Loucy (cell line): ENCODE data around the gene KRT86.

Experiments
- EZH2phosphoT487 ChIP-seq: fragments of 200-600 bp; IDR thresholded peaks from 2 replicates; pipeline ENCODE4 v1.6.1; 2018; ENCODE audit warnings: antibody characterized with exemption, mild to moderate bottlenecking, moderate library complexity, borderline replicate concordance
- TF ChIP-seq, protein P1 (sequence below): fragments of 200-600 bp; sonication (generic); conservative IDR thresholded peaks from 2 replicates; pipeline ENCODE4 v1.5.1; 2014; ENCODE audit warnings: mild to moderate bottlenecking, antibody characterized with exemption, low read length

DNA sequence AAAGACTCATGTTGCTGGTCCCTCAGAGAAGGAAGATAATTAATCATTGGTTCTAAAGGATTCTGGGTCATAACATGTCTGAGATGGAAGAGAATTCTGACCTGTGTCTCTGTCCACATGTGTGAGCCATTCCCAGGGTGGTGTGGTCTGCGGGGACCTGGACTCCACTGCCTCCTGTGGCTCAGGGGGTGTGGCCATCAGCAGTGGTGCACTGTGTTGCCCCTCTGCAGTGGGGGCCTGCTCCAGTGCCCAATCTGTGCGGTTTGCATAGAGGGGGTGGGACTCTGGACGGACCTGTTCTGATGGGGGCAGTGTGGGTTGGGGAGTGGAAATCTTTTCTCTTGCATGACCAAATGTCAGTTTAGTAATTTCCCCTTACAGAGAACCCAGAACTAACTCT lies 79.3 kb downstream of the KRT86 start:
- TF ChIP-seq, protein P1, sequence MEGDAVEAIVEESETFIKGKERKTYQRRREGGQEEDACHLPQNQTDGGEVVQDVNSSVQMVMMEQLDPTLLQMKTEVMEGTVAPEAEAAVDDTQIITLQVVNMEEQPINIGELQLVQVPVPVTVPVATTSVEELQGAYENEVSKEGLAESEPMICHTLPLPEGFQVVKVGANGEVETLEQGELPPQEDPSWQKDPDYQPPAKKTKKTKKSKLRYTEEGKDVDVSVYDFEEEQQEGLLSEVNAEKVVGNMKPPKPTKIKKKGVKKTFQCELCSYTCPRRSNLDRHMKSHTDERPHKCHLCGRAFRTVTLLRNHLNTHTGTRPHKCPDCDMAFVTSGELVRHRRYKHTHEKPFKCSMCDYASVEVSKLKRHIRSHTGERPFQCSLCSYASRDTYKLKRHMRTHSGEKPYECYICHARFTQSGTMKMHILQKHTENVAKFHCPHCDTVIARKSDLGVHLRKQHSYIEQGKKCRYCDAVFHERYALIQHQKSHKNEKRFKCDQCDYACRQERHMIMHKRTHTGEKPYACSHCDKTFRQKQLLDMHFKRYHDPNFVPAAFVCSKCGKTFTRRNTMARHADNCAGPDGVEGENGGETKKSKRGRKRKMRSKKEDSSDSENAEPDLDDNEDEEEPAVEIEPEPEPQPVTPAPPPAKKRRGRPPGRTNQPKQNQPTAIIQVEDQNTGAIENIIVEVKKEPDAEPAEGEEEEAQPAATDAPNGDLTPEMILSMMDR, result no peak
- TF ChIP-seq EZH2phosphoT487, result no peak
